ENCODE results near the gene COQ8B. TPM values are rescaled to one million over a fixed set of nuclear protein-coding genes. Genes with fewer than 3 reads are reported as not detected.

The COQ8B gene
- total RNA-seq, 1 donor from 2014 or later, result 38.5 TPM

- peaks cover 14% of the 10 kb centered on the region for H3K36me3 Mint-ChIP-seq (ENCODE audit: low read depth)
- H3K27me3 Mint-ChIP-seq, result no peaks in the 10 kb centered on the region
- ATAC-seq (ENCODE audit: low read depth) (no peak), DNase-seq (no peak)
- ChIA-PET POLR2A (interaction anchor here (1.2 to 1.3 kb wide), 2 partner anchors 31 to 78 kb away, joined by 3 read pairs; no protein-coding TSS in a partner anchor), CTCF (no interaction called here)
- intact Hi-C loops (cut with micrococcal nuclease), result no loop called here
- no peak overlapping the region for H3K4me3 Mint-ChIP-seq
- TF ChIP-seq CTCF (IDR thresholded peaks at IDR 0.05), result no peak
- no peak overlapping the region for H3K27ac Mint-ChIP-seq
- H3K9me3 Mint-ChIP-seq, result no peaks in the 10 kb centered on the region
- H3K4me1 Mint-ChIP-seq, result peaks cover 16% of the 10 kb centered on the region
These were observed 28.4 kb downstream of the COQ8B start for GRCh38 chr19:40688309-40688708.

GRCh38 chr19:40687525-40688016, 29.1 kb downstream of the COQ8B start:
- no peaks in the 10 kb centered on the region for H3K9me3 Mint-ChIP-seq
- H3K27me3 Mint-ChIP-seq, result no peaks in the 10 kb centered on the region
- no peak overlapping the region for H3K27ac Mint-ChIP-seq
- intact Hi-C loops (cut with micrococcal nuclease), result no loop called here
- no peak overlapping the region for H3K4me3 Mint-ChIP-seq
- no peak for TF ChIP-seq CTCF (IDR thresholded peaks at IDR 0.05)
- H3K36me3 Mint-ChIP-seq (ENCODE audit: low read depth), result peaks cover 11% of the 10 kb centered on the region
- H3K4me1 Mint-ChIP-seq, result peaks cover 16% of the 10 kb centered on the region
- DNase-seq, result peak; percentile 54
- ChIA-PET CTCF (interaction anchor here (1.8 kb wide), 1 partner anchor 24 kb away, joined by 6 read pairs; no protein-coding TSS in a partner anchor), POLR2A (interaction anchor here (0.6 to 1.3 kb wide), 6 partner anchors 24 to 498 kb away, joined by 3 to 6 read pairs (median 3); partner anchors contain the start of genes COQ8B, ITPKC and RAB4B)
- peak; percentile 49 for ATAC-seq (ENCODE audit: low read depth)

GRCh38 chr19:40686882-40687524, 29.7 kb downstream of the COQ8B start:
- DNase-seq, result no peak
- intact Hi-C loops (cut with micrococcal nuclease), result no loop called here
- Mint-ChIP-seq H3K27ac (no peak overlapping the region), H3K27me3 (no peaks in the 10 kb centered on the region), H3K9me3 (no peaks in the 10 kb centered on the region), H3K4me3 (no peak overlapping the region), H3K36me3 (ENCODE audit: low read depth) (peaks cover 8% of the 10 kb centered on the region), H3K4me1 (peaks cover 16% of the 10 kb centered on the region)
- TF ChIP-seq CTCF (IDR thresholded peaks at IDR 0.05), result no peak
- peak; percentile 8 for ATAC-seq (ENCODE audit: low read depth)
- CTCF ChIA-PET, result interaction anchor here (0.6 to 1.8 kb wide), 2 partner anchors 24 to 94 kb away, joined by 4 to 6 read pairs; no protein-coding TSS in a partner anchor
- POLR2A ChIA-PET, result interaction anchor here (0.6 to 1.2 kb wide), 5 partner anchors 24 to 498 kb away, joined by 3 to 6 read pairs (median 3); partner anchors contain the start of genes COQ8B, ITPKC and RAB4B

- H3K4me3 Mint-ChIP-seq, result no peak overlapping the region
- no peak overlapping the region for H3K27ac Mint-ChIP-seq
- peaks cover 6% of the 10 kb centered on the region for H3K4me1 Mint-ChIP-seq
- H3K36me3 Mint-ChIP-seq (ENCODE audit: low read depth), result peaks cover 15% of the 10 kb centered on the region
- TF ChIP-seq CTCF (IDR thresholded peaks at IDR 0.05), result no peak
- DNase-seq, result no peak
- intact Hi-C loops (cut with micrococcal nuclease), result no loop called here
- CTCF ChIA-PET, result no interaction called here
- H3K9me3 Mint-ChIP-seq, result no peaks in the 10 kb centered on the region
- POLR2A ChIA-PET, result no interaction called here
- no peaks in the 10 kb centered on the region for H3K27me3 Mint-ChIP-seq
- no peak for ATAC-seq (ENCODE audit: low read depth)
These were observed 31.1 kb downstream of the COQ8B start for GRCh38 chr19:40685563-40685962.

- Mint-ChIP-seq H3K27me3 (no peaks in the 10 kb centered on the region), H3K27ac (no peak overlapping the region), H3K4me1 (peaks cover 6% of the 10 kb centered on the region), H3K9me3 (no peaks in the 10 kb centered on the region), H3K4me3 (no peak overlapping the region), H3K36me3 (ENCODE audit: low read depth) (peaks cover 17% of the 10 kb centered on the region)
- no peak for TF ChIP-seq CTCF (IDR thresholded peaks at IDR 0.05)
- ChIA-PET CTCF (no interaction called here), POLR2A (no interaction called here)
- ATAC-seq (ENCODE audit: low read depth) (no peak), DNase-seq (no peak)
- intact Hi-C loops (cut with micrococcal nuclease), result no loop called here
These were observed 31.6 kb downstream of the COQ8B start for GRCh38 chr19:40685016-40685526.

Measured in activated B cell treated with CpG ODN at 0.5 μM for 24 hours (primary cell).